Endothelial cell of umbilical vein (primary cell): ENCODE data around the gene ABI3BP. TPM values are rescaled to one million over a fixed set of nuclear protein-coding genes. Genes with fewer than 3 reads are reported as not detected.

Experiments used
- BruUV-seq: library from RNA; stranded (reverse); fragments of 400-500 nt; replicated peaks from 2 replicates; lab custom pipeline; 2021; lab: Mats Ljungman, UMichigan
- CTCF ChIA-PET: fragments of 300-600, 350-600 bp; sonication (Branson Sonifier 250); formaldehyde crosslinking; loops from one replicate; lab custom pipeline; 2021; ENCODE audit warnings: antibody characterized with exemption, inconsistent platforms; lab: Charles Lee
- POLR2A ChIA-PET: fragments of 300-600, 350-600 bp; sonication (Branson Sonifier 250); formaldehyde crosslinking; loops from one replicate; lab custom pipeline; 2021; ENCODE audit warnings: antibody characterized with exemption, inconsistent platforms; lab: Charles Lee
- DNase-seq: peaks from one replicate; pipeline ENCODE4 v3.0.0-alpha.2; 2011; ENCODE audit warnings: low read depth, low spot score
- FAIRE-seq: peaks from 2 replicates; lab custom pipeline; 2011; peaks lifted over from hg19 to GRCh38; lab: Jason Lieb, UNC
- H2AFZ ChIP-seq: 2 replicates; pipeline ENCODE4 v1.6.0; 2012; ENCODE audit warnings: low read depth, low read length, control low read depth, inconsistent platforms
- H3K27ac ChIP-seq: 2 replicates; pipeline ENCODE4 v1.5.1; 2011; ENCODE audit warnings: low read depth, mild to moderate bottlenecking, control low read depth, low read length, moderate library complexity; ENCODE audit not compliant: insufficient read depth
- H3K27me3 ChIP-seq, 2 experiments: 2 replicates each; pipeline versions ENCODE4 v1.6.0 to v1.6.1; 2011; ENCODE audit warnings: low read length in 2 of 2, mixed read lengths in 1 of 2; ENCODE audit not compliant: control insufficient read depth in 2 of 2, insufficient read depth in 2 of 2
- H3K36me3 ChIP-seq, 2 experiments: 2 replicates in 1 of 2; 3 replicates in 1 of 2; pipeline ENCODE4 v1.5.1; 2011; ENCODE audit warnings: low read length in 2 of 2, mild to moderate bottlenecking in 1 of 2, moderate library complexity in 1 of 2; ENCODE audit not compliant: control insufficient read depth in 2 of 2, insufficient read depth in 2 of 2; ENCODE audit errors: extremely low read depth in 1 of 2
- H3K4me1 ChIP-seq: 3 replicates; pipeline ENCODE4 v1.5.1; 2011; ENCODE audit warnings: mild to moderate bottlenecking, low read length; ENCODE audit not compliant: control insufficient read depth, insufficient read depth; ENCODE audit errors: extremely low read depth
- H3K4me2 ChIP-seq: 2 replicates; pipeline ENCODE4 v1.6.1; 2011; ENCODE audit warnings: low read length, control low read depth, mixed read lengths; ENCODE audit not compliant: insufficient read depth
- H3K4me3 ChIP-seq, 3 experiments: fragments of 200-600 bp in 1 of 3; sonication (generic), shearing (Covaris generic) in 1 of 3; replicated peaks in 1 of 3; 2 replicates each; pipeline ENCODE4 v1.5.1; 2011 to 2016; ENCODE audit warnings: control low read depth in 3 of 3, low read length in 3 of 3, mild to moderate bottlenecking in 2 of 3, inconsistent platforms in 1 of 3, low read depth in 1 of 3, moderate library complexity in 1 of 3; ENCODE audit not compliant: insufficient read depth in 1 of 3
- H3K79me2 ChIP-seq: 2 replicates; pipeline ENCODE4 v1.6.0; 2012; ENCODE audit warnings: low read length, inconsistent platforms; ENCODE audit not compliant: control insufficient read depth, insufficient read depth
- H3K9ac ChIP-seq: replicated peaks from 2 replicates; pipeline ENCODE3; 2011; ENCODE audit warnings: low read length, control low read depth; ENCODE audit not compliant: insufficient read depth; ENCODE audit errors: extremely low read depth
- H3K9me1 ChIP-seq: replicated peaks from 3 replicates; pipeline ENCODE4 v1.6.0; 2011; ENCODE audit warnings: mild to moderate bottlenecking, low read length; ENCODE audit not compliant: control insufficient read depth, insufficient read depth; ENCODE audit errors: extremely low read depth
- H3K9me3 ChIP-seq: replicated peaks from 2 replicates; pipeline ENCODE4 v1.5.1; 2012; ENCODE audit warnings: low read length, inconsistent platforms; ENCODE audit not compliant: control insufficient read depth, insufficient read depth
- H4K20me1 ChIP-seq: replicated peaks from 2 replicates; pipeline ENCODE3; 2011; ENCODE audit warnings: mild to moderate bottlenecking, low read length; ENCODE audit not compliant: control insufficient read depth, insufficient read depth; ENCODE audit errors: extremely low read depth
- FOS ChIP-seq: IDR thresholded peaks from 2 replicates; pipeline ENCODE4 v1.6.1; 2011; ENCODE audit warnings: mild to moderate bottlenecking, low read length, moderate library complexity, borderline replicate concordance; ENCODE audit not compliant: insufficient read depth
- GATA2 ChIP-seq: IDR thresholded peaks from 2 replicates; pipeline ENCODE4 v1.7.0; 2011; ENCODE audit warnings: low read depth, mild to moderate bottlenecking, moderate library complexity, mixed read lengths, low read length; ENCODE audit not compliant: insufficient read length, insufficient read depth
- JUN ChIP-seq: IDR thresholded peaks from 2 replicates; pipeline ENCODE4 v1.6.1; 2011; ENCODE audit warnings: borderline replicate concordance, low read depth; ENCODE audit not compliant: insufficient read length, insufficient read depth
- dilution Hi-C: fragments of 300-500 bp; cut with MboI; formaldehyde crosslinking; loops from one replicate; pipeline ENCODE4 v1.15.0; 2019; ENCODE audit warnings: low sequenced_read_pairs; ENCODE audit not compliant: extremely low pct_ligation_motif_present
- intact Hi-C: fragments of 100-400 bp; cut with micrococcal nuclease; formaldehyde crosslinking; loops from one replicate; pipeline ENCODE4 v1.10.0; 2022
- polyA plus RNA-seq, 4 experiments: library from polyadenylated mRNA; depleted of rRNA in 3 of 4; stranded (reverse) in 3 of 4; unstranded in 1 of 4; fragments of >200 nt; gene quantifications; 2 replicates each; pipeline versions ENCODE4 v1.2.1 to v1.2.3, GENCODE V29; 2011 to 2012; ENCODE audit warnings: missing spikeins in 1 of 4
- total RNA-seq: library from RNA; stranded (reverse); gene quantifications from 2 replicates; pipeline ENCODE4 v1.2.3, GENCODE V29; 2021
- TF ChIP-seq, protein P1 (sequence below), 2 donors: IDR thresholded peaks; 1 replicate in 1 of 2; 2 replicates in 1 of 2; pipeline ENCODE4 v1.5.1; 2011; ENCODE audit warnings: low read length in 2 of 2, mild to moderate bottlenecking in 2 of 2, moderate library complexity in 2 of 2, control low read depth in 1 of 2, inconsistent platforms in 1 of 2, low read depth in 1 of 2; ENCODE audit not compliant: insufficient read depth in 1 of 2; ENCODE audit errors: extremely low read depth in 1 of 2

ABI3BP gene
- total and polyA plus RNA-seq, 2 donors (not counting 3 experiments of a cell fraction or from before 2014, with no cell fraction given): 78.1 to 106 TPM

DNA sequence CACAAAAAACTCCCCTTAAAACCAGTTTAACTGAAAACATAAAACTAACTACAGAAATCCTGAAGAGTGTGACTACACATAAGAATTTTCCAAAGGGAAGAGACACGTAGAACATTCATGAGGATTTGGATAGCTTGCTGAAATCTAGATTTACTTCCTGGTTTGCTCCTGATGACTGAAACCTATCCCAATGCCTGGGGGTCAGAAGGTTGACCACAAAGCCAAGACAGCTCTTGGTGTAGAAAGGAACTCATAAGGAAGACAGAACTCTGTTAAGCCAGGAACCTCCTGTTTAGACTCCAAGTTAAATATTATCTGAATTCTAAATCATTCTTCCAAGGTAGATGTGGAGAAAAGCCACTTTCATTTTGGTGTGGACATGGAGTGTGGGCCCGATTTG lies 191.1 kb downstream of the ABI3BP start:
- dilution Hi-C loops: no loop called here
- Histone ChIP-seq H3K79me2 (no peaks in the 10 kb centered on the region), H3K9me1 (no peaks in the 10 kb centered on the region), H4K20me1 (no peaks in the 10 kb centered on the region), H3K36me3 (no peaks in the 10 kb centered on the region), H3K9me3 (no peaks in the 10 kb centered on the region), H3K4me1 (peaks cover 6% of the 10 kb centered on the region), H3K4me2 (no peak overlapping the region), H2AFZ (no peak overlapping the region), H3K27me3 (no peaks in the 10 kb centered on the region), H3K4me3 (no peak overlapping the region), H3K27ac (no peak overlapping the region), H3K9ac (no peak overlapping the region)
- ChIA-PET POLR2A (no interaction called here), CTCF (interaction anchor here (0.9 to 1.1 kb wide), 2 partner anchors 91 to 394 kb away, joined by 3 to 4 read pairs; no protein-coding TSS in a partner anchor)
- TF ChIP-seq, protein P1, sequence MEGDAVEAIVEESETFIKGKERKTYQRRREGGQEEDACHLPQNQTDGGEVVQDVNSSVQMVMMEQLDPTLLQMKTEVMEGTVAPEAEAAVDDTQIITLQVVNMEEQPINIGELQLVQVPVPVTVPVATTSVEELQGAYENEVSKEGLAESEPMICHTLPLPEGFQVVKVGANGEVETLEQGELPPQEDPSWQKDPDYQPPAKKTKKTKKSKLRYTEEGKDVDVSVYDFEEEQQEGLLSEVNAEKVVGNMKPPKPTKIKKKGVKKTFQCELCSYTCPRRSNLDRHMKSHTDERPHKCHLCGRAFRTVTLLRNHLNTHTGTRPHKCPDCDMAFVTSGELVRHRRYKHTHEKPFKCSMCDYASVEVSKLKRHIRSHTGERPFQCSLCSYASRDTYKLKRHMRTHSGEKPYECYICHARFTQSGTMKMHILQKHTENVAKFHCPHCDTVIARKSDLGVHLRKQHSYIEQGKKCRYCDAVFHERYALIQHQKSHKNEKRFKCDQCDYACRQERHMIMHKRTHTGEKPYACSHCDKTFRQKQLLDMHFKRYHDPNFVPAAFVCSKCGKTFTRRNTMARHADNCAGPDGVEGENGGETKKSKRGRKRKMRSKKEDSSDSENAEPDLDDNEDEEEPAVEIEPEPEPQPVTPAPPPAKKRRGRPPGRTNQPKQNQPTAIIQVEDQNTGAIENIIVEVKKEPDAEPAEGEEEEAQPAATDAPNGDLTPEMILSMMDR (IDR thresholded peaks at IDR 0.05; ENCODE audit: extremely low read depth in 1 of 2, insufficient read depth in 1 of 2, low read depth in 1 of 2, low read length in 2 of 2): no peak
- TF ChIP-seq GATA2: no peak
- DNase-seq: no peak
- BruUV-seq: no TSS peak
- intact Hi-C loops: no loop called here
- FAIRE-seq: no peak

DNA sequence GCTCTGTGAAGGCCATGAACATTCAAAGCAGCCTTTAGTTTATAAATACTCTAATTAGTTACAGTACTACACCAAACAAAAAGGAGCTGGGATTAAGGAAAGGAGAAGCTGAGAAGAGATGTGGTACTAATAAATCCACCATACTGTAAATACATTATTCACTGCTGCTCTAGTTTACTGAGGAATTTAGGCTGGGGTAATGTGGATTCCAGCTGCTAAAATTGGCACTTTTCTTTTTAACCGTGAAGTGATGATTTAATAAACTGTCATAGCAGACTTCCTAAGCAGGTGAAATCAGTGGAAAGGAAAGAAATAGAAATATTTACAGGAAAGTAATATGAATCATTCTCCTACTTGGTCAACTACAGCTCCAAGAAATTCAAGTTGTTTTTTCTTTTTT lies 195.2 kb downstream of the ABI3BP start:
- FAIRE-seq (no peak), DNase-seq (peak; percentile 62)
- no peak overlapping the region for H3K4me2 ChIP-seq
- BruUV-seq: no TSS peak
- no peak overlapping the region for H3K27ac ChIP-seq
- no peak overlapping the region for H3K9ac ChIP-seq
- intact Hi-C loops: no loop called here
- H3K36me3 ChIP-seq: peaks cover 0 to 2% of the 10 kb centered on the region in 2 experiments
- ChIA-PET POLR2A (interaction anchor here (0.7 kb wide), 1 partner anchor 366 kb away, joined by 3 read pairs; no protein-coding TSS in a partner anchor), CTCF (interaction anchor here (0.9 to 3.9 kb wide), 9 partner anchors 9 to 398 kb away, joined by 3 to 42 read pairs (median 4); no protein-coding TSS in a partner anchor)
- no peaks in the 10 kb centered on the region for H3K9me1 ChIP-seq
- H3K4me3 ChIP-seq: no peak overlapping the region
- dilution Hi-C loops: no loop called here
- H3K9me3 ChIP-seq: no peaks in the 10 kb centered on the region
- peaks cover 12% of the 10 kb centered on the region for H3K4me1 ChIP-seq
- H4K20me1 ChIP-seq: no peaks in the 10 kb centered on the region
- peak overlapping the region; percentile 51 for H2AFZ ChIP-seq
- TF ChIP-seq JUN (no peak), FOS (peak; percentile 56)
- no peaks in the 10 kb centered on the region for H3K27me3 ChIP-seq
- no peaks in the 10 kb centered on the region for H3K79me2 ChIP-seq
